ENCODE results near the gene TAS2R50.

DNA sequence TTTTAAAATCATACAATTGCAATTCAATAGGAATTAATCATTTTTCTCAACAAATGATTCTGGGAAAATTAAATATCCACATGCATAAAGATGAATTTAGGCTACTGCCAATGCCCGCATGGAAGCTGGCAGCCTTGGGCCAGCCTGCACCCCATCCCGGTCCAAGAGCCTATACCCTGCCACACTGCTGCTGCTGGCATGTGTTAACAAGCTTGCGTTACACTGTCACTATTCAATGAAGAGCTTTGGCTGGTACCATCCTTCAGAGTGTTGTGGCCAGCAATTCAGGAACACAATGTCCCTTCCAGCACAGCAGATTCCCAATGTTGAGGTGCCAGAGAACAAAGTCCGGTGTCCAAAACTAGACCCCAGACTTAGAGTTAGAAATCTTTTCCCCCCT, 34.1 kb downstream of the TAS2R50 start:
- TF ChIP-seq POLR2AphosphoS5 (IDR thresholded peaks at IDR 0.05; ENCODE audit: low read depth, low read length) (no peak), SIN3A (IDR thresholded peaks at IDR 0.05; ENCODE audit: borderline replicate concordance, insufficient read depth, low read depth, low read length) (no peak)
- TF ChIP-seq, protein P1, sequence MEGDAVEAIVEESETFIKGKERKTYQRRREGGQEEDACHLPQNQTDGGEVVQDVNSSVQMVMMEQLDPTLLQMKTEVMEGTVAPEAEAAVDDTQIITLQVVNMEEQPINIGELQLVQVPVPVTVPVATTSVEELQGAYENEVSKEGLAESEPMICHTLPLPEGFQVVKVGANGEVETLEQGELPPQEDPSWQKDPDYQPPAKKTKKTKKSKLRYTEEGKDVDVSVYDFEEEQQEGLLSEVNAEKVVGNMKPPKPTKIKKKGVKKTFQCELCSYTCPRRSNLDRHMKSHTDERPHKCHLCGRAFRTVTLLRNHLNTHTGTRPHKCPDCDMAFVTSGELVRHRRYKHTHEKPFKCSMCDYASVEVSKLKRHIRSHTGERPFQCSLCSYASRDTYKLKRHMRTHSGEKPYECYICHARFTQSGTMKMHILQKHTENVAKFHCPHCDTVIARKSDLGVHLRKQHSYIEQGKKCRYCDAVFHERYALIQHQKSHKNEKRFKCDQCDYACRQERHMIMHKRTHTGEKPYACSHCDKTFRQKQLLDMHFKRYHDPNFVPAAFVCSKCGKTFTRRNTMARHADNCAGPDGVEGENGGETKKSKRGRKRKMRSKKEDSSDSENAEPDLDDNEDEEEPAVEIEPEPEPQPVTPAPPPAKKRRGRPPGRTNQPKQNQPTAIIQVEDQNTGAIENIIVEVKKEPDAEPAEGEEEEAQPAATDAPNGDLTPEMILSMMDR (IDR thresholded peaks at IDR 0.05), result no peak
- TF ChIP-seq, protein P2, sequence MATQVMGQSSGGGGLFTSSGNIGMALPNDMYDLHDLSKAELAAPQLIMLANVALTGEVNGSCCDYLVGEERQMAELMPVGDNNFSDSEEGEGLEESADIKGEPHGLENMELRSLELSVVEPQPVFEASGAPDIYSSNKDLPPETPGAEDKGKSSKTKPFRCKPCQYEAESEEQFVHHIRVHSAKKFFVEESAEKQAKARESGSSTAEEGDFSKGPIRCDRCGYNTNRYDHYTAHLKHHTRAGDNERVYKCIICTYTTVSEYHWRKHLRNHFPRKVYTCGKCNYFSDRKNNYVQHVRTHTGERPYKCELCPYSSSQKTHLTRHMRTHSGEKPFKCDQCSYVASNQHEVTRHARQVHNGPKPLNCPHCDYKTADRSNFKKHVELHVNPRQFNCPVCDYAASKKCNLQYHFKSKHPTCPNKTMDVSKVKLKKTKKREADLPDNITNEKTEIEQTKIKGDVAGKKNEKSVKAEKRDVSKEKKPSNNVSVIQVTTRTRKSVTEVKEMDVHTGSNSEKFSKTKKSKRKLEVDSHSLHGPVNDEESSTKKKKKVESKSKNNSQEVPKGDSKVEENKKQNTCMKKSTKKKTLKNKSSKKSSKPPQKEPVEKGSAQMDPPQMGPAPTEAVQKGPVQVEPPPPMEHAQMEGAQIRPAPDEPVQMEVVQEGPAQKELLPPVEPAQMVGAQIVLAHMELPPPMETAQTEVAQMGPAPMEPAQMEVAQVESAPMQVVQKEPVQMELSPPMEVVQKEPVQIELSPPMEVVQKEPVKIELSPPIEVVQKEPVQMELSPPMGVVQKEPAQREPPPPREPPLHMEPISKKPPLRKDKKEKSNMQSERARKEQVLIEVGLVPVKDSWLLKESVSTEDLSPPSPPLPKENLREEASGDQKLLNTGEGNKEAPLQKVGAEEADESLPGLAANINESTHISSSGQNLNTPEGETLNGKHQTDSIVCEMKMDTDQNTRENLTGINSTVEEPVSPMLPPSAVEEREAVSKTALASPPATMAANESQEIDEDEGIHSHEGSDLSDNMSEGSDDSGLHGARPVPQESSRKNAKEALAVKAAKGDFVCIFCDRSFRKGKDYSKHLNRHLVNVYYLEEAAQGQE (IDR thresholded peaks at IDR 0.05; ENCODE audit: insufficient read depth in 1 of 2, low read depth in 2 of 2, low read length in 1 of 2), result no peak
